Activated CD8-positive, alpha-beta memory T cell treated with anti-CD3 and anti-CD28 coated beads for 36 hours (primary cell): ENCODE measurements around the gene ADAMTS14. TPM values are rescaled to one million over a fixed set of nuclear protein-coding genes. Genes with fewer than 3 reads are reported as not detected.
"Not testable (repeated sequence)": the region's sequence is repeated elsewhere in the genome, so short reads cannot be mapped to it uniquely, and the experiment has no call there.

Experiments
- CTCF ChIA-PET: fragments of 350-600 bp; sonication (Branson Sonifier 250); formaldehyde crosslinking; loops from one replicate; lab custom pipeline; 2021; ENCODE audit warnings: antibody characterized with exemption; lab: Charles Lee
- POLR2A ChIA-PET: fragments of 350-600 bp; sonication (Branson Sonifier 250); formaldehyde crosslinking; loops from one replicate; lab custom pipeline; 2021; ENCODE audit warnings: antibody characterized with exemption; lab: Charles Lee
- total RNA-seq, 2 experiments: library from RNA; stranded (reverse); gene quantifications; one replicate each; pipeline ENCODE4 v1.2.3, GENCODE V29; 2021

ADAMTS14 gene
- total RNA-seq, 2 experiments from 2014 or later = 0.04 TPM; not detected in 1

- ChIA-PET POLR2A (no interaction called here), CTCF (interaction anchor here (1.4 to 3.7 kb wide), 4 partner anchors 8 to 219 kb away, joined by 3 to 39 read pairs (median 12); no protein-coding TSS in a partner anchor)
These were observed 85.5 kb downstream of the ADAMTS14 start for GRCh38 chr10:70757856-70758255.

GRCh38 chr10:70758757-70759514 is 86.6 kb downstream of the ADAMTS14 start:
- CTCF ChIA-PET = interaction anchor here (0.6 to 3.7 kb wide), 15 partner anchors 9 to 952 kb away, joined by 3 to 39 read pairs (median 3); partner anchors contain the start of gene PRF1
- POLR2A ChIA-PET = interaction anchor here (0.6 kb wide), 1 partner anchor 200 kb away, joined by 3 read pairs; no protein-coding TSS in a partner anchor

- POLR2A ChIA-PET = no interaction called here
- CTCF ChIA-PET = interaction anchor here (0.7 to 3.7 kb wide), 9 partner anchors 10 to 952 kb away, joined by 3 to 39 read pairs (median 4); no protein-coding TSS in a partner anchor
These were observed 87.5 kb downstream of the ADAMTS14 start for GRCh38 chr10:70759781-70760180.

GRCh38 chr10:70760271-70760787 is 88.0 kb downstream of the ADAMTS14 start:
- ChIA-PET POLR2A (no interaction called here), CTCF (interaction anchor here (0.7 to 3.7 kb wide), 5 partner anchors 140 to 300 kb away, joined by 3 to 39 read pairs (median 4); no protein-coding TSS in a partner anchor)

- CTCF ChIA-PET = interaction anchor here (3.6 to 3.7 kb wide), 2 partner anchors 202 to 211 kb away, joined by 19 to 39 read pairs; no protein-coding TSS in a partner anchor
- POLR2A ChIA-PET = interaction anchor here (1.1 kb wide), 1 partner anchor 199 kb away, joined by 6 read pairs; no protein-coding TSS in a partner anchor
These were observed 88.8 kb downstream of the ADAMTS14 start for GRCh38 chr10:70761031-70761601.

GRCh38 chr10:70761727-70762350 is 89.5 kb downstream of the ADAMTS14 start:
- ChIA-PET CTCF (interaction anchor here (3.6 to 3.7 kb wide), 2 partner anchors 203 to 211 kb away, joined by 19 to 39 read pairs; no protein-coding TSS in a partner anchor), POLR2A (interaction anchor here (1.1 kb wide), 1 partner anchor 200 kb away, joined by 6 read pairs; no protein-coding TSS in a partner anchor)

GRCh38 chr10:70762441-70763175 is 90.3 kb downstream of the ADAMTS14 start:
- POLR2A ChIA-PET = interaction anchor here (0.5 kb wide), 1 partner anchor 253 kb away, joined by 4 read pairs; no protein-coding TSS in a partner anchor
- CTCF ChIA-PET = no interaction called here

- POLR2A ChIA-PET = no interaction called here
- CTCF ChIA-PET = no interaction called here
These were observed 91.3 kb downstream of the ADAMTS14 start for GRCh38 chr10:70763567-70763966.

- CTCF ChIA-PET = interaction anchor here (0.6 kb wide), 1 partner anchor 246 kb away, joined by 4 read pairs; no protein-coding TSS in a partner anchor
- POLR2A ChIA-PET = no interaction called here
These were observed 93.7 kb downstream of the ADAMTS14 start for GRCh38 chr10:70765794-70766594.

GRCh38 chr10:70768026-70768685 is 95.8 kb downstream of the ADAMTS14 start:
- POLR2A ChIA-PET, CTCF ChIA-PET: not testable (repeated sequence)

GRCh38 chr10:70769121-70769520 is 96.8 kb downstream of the ADAMTS14 start:
- ChIA-PET POLR2A (no interaction called here), CTCF (no interaction called here)

- ChIA-PET CTCF (interaction anchor here (1.3 kb wide), 1 partner anchor 211 kb away, joined by 3 read pairs; no protein-coding TSS in a partner anchor), POLR2A (no interaction called here)
These were observed 97.7 kb downstream of the ADAMTS14 start for GRCh38 chr10:70770001-70770400.

- CTCF ChIA-PET = interaction anchor here (1.3 kb wide), 1 partner anchor 211 kb away, joined by 3 read pairs; no protein-coding TSS in a partner anchor
These were observed 98.2 kb downstream of the ADAMTS14 start for GRCh38 chr10:70770516-70770915.

GRCh38 chr10:70771311-70772194 is 99.2 kb downstream of the ADAMTS14 start:
- ChIA-PET POLR2A (interaction anchor here (0.6 kb wide), 1 partner anchor 43 kb away, joined by 5 read pairs; no protein-coding TSS in a partner anchor), CTCF (no interaction called here)

More at GRCh38 chr10:70770516-70770915, 98.2 kb downstream of the ADAMTS14 start:
- POLR2A ChIA-PET = not testable (repeated sequence)

GRCh38 chr10:70772627-70773026 is 100.3 kb downstream of the ADAMTS14 start:
- ChIA-PET POLR2A (interaction anchor here (0.7 kb wide), 1 partner anchor 153 kb away, joined by 3 read pairs; no protein-coding TSS in a partner anchor), CTCF (no interaction called here)

- CTCF ChIA-PET = no interaction called here
- POLR2A ChIA-PET = no interaction called here
These were observed 101.2 kb downstream of the ADAMTS14 start for GRCh38 chr10:70773461-70773860.
